ENCODE measurements around the gene STPG3. TPM values are rescaled to one million over a fixed set of nuclear protein-coding genes. Genes with fewer than 3 reads are reported as not detected.

Gene STPG3
- polyA plus RNA-seq, 1 donor (not counting 4 experiments of a cell fraction or from before 2014, with no cell fraction given): not detected

DNA sequence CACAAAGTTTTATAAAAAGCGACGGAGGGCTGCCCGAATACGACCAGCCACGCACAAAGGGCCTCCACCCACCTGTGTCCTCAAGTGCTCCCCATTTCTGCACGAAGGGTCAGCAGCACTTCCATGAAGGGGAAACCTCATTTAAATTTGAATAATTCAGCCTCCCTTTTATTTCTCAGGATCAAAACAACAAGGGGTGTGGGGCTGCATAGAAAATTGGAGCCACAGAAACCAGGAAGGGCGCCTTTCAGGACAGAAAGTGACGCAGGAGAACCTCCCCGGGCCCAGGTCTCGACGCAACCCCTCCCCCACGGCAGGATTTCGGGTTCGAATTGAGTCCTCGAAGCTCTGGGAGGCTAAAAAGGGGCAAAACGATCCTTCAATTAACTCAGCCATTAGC lies 48.9 kb downstream of the STPG3 start:
- dilution Hi-C loops (cut with MboI; ENCODE audit: extremely low pct_ligation_motif_present, low sequenced_read_pairs): no loop called here
- FAIRE-seq: no peak
- H3K4me2 ChIP-seq (ENCODE audit: control insufficient read depth, extremely low read depth, insufficient read depth, low read depth, low read length): no peak overlapping the region

DNA sequence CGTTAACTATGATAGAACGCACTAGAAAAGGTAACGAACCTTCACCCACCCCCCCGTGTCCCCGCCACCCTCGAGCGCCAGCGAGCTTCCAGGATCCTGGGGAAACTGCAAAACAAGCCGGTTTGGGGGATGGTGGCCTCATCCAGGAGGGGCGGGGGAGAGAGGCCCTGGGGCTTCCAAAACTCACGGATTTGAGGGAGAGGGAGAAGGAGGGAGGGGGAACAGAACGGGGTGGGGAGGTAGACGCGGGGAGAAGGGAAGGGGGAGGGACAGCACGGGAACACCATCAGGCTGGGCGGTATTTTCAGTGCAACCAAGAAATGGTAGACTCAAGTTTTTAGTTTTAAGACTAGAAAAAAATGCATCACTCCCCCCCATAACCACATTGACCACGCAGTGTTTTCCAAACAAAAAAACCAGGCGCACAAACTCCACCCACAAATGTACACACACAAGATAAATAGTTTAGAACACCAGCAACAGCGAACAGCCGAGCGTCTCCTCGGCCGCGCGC lies 49.5 kb downstream of the STPG3 start:
- dilution Hi-C loops (cut with MboI; ENCODE audit: extremely low pct_ligation_motif_present, low sequenced_read_pairs): no loop called here

More for the DNA sequence above, 48.9 kb downstream of the STPG3 start:
- Histone ChIP-seq H3K27ac (ENCODE audit: control insufficient read depth, insufficient read depth, low read length) (no peak overlapping the region), H3K4me1 (ENCODE audit: control insufficient read depth, extremely low read depth, insufficient read depth, low read length) (peaks cover 17% of the 10 kb centered on the region), H3K9ac (ENCODE audit: control insufficient read depth, extremely low read depth, insufficient read depth, low read length) (no peak overlapping the region), H3K79me2 (ENCODE audit: control insufficient read depth, insufficient read depth, low read length) (no peaks in the 10 kb centered on the region), H3K9me3 (ENCODE audit: control insufficient read depth, low read depth, low read length) (no peaks in the 10 kb centered on the region), H3K9me1 (ENCODE audit: control insufficient read depth, extremely low read depth, insufficient read depth, low read length) (no peaks in the 10 kb centered on the region), H3K4me3 (ENCODE audit: control insufficient read depth in 2 of 3, extremely low read depth in 1 of 3, insufficient read depth in 2 of 3, low read depth in 1 of 3, low read length in 3 of 3) (no peak overlapping the region), H4K20me1 (ENCODE audit: control insufficient read depth, extremely low read depth, insufficient read depth, low read length) (no peaks in the 10 kb centered on the region), H3K36me3 (ENCODE audit: control insufficient read depth in 2 of 2, extremely low read depth in 1 of 2, insufficient read depth in 2 of 2, low read length in 2 of 2) (no peaks in the 10 kb centered on the region), H2AFZ (ENCODE audit: control insufficient read depth, low read length) (no peak overlapping the region), H3K27me3 (ENCODE audit: control insufficient read depth, extremely low read depth, insufficient read depth, low read length) (peaks cover 14% of the 10 kb centered on the region)
- TF ChIP-seq EZH2 (IDR thresholded peaks at IDR 0.05; ENCODE audit: low read length): no peak
- TF ChIP-seq, protein P1, sequence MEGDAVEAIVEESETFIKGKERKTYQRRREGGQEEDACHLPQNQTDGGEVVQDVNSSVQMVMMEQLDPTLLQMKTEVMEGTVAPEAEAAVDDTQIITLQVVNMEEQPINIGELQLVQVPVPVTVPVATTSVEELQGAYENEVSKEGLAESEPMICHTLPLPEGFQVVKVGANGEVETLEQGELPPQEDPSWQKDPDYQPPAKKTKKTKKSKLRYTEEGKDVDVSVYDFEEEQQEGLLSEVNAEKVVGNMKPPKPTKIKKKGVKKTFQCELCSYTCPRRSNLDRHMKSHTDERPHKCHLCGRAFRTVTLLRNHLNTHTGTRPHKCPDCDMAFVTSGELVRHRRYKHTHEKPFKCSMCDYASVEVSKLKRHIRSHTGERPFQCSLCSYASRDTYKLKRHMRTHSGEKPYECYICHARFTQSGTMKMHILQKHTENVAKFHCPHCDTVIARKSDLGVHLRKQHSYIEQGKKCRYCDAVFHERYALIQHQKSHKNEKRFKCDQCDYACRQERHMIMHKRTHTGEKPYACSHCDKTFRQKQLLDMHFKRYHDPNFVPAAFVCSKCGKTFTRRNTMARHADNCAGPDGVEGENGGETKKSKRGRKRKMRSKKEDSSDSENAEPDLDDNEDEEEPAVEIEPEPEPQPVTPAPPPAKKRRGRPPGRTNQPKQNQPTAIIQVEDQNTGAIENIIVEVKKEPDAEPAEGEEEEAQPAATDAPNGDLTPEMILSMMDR (optimal IDR thresholded peaks at IDR 0.05 in 1 of 3, IDR thresholded peaks at IDR 0.05 in 1 of 3, conservative IDR thresholded peaks at IDR 0.05 in 1 of 3; ENCODE audit: extremely low read depth in 1 of 3, insufficient read depth in 2 of 3, low read length in 3 of 3): no peak
- DNase-seq (ENCODE audit: low read depth, low spot score): no peak

More for the DNA sequence above, 49.5 kb downstream of the STPG3 start:
- Histone ChIP-seq H3K9me3 (ENCODE audit: control insufficient read depth, low read depth, low read length) (no peaks in the 10 kb centered on the region), H3K4me2 (ENCODE audit: control insufficient read depth, extremely low read depth, insufficient read depth, low read depth, low read length) (peak overlapping the region; percentile 76), H2AFZ (ENCODE audit: control insufficient read depth, low read length) (no peak overlapping the region), H3K9me1 (ENCODE audit: control insufficient read depth, extremely low read depth, insufficient read depth, low read length) (no peaks in the 10 kb centered on the region), H3K4me1 (ENCODE audit: control insufficient read depth, extremely low read depth, insufficient read depth, low read length) (peaks cover 22% of the 10 kb centered on the region), H3K4me3 (ENCODE audit: control insufficient read depth in 2 of 3, extremely low read depth in 1 of 3, insufficient read depth in 2 of 3, low read depth in 1 of 3, low read length in 3 of 3) (peak overlapping the region; percentile 21 to 70 (median 59)), H3K79me2 (ENCODE audit: control insufficient read depth, insufficient read depth, low read length) (no peaks in the 10 kb centered on the region), H3K9ac (ENCODE audit: control insufficient read depth, extremely low read depth, insufficient read depth, low read length) (peak overlapping the region; percentile 41), H4K20me1 (ENCODE audit: control insufficient read depth, extremely low read depth, insufficient read depth, low read length) (no peaks in the 10 kb centered on the region), H3K27me3 (ENCODE audit: control insufficient read depth, extremely low read depth, insufficient read depth, low read length) (peaks cover 14% of the 10 kb centered on the region), H3K27ac (ENCODE audit: control insufficient read depth, insufficient read depth, low read length) (no peak overlapping the region), H3K36me3 (ENCODE audit: control insufficient read depth in 2 of 2, extremely low read depth in 1 of 2, insufficient read depth in 2 of 2, low read length in 2 of 2) (no peaks in the 10 kb centered on the region)
- DNase-seq (ENCODE audit: low read depth, low spot score): no peak
- FAIRE-seq: no peak
- TF ChIP-seq, protein P1 (optimal IDR thresholded peaks at IDR 0.05 in 1 of 3, IDR thresholded peaks at IDR 0.05 in 1 of 3, conservative IDR thresholded peaks at IDR 0.05 in 1 of 3; ENCODE audit: extremely low read depth in 1 of 3, insufficient read depth in 2 of 3, low read length in 3 of 3): no peak
- TF ChIP-seq EZH2 (IDR thresholded peaks at IDR 0.05; ENCODE audit: low read length): no peak
